Amniotic stem cell (primary cell): ENCODE data around the gene NRP1.
A peak's percentile ranks its signal among the peaks of the same experiment; 100 is the strongest.

Experiments used
- DNase-seq: peaks from one replicate; lab custom pipeline; 2025; lab: John Stamatoyannopoulos, UW

The NRP1 gene

DNA sequence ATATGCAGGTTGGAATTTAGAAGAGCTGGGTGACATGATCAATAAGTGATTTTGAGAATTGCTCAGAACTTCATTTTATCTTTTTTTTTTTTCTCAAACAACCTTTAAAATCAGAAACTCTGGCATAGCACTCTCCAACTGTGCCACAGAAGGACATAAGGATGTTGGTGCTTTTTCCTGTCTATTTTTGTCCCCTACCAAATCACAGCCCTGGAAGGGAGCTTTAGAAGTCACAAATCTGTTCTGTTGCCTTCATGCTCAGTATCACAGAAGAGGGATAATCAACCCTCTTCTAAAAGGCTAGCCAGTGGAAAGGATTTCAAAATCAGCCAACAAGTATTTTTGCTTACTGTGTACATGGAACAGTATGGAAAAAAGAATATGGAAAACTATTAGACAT lies 14.8 kb upstream of the NRP1 start:
- DNase-seq, result no peak

GRCh38 chr10:33347211-33347610 lies 12.7 kb upstream of the NRP1 start:
- no peak for DNase-seq

DNA sequence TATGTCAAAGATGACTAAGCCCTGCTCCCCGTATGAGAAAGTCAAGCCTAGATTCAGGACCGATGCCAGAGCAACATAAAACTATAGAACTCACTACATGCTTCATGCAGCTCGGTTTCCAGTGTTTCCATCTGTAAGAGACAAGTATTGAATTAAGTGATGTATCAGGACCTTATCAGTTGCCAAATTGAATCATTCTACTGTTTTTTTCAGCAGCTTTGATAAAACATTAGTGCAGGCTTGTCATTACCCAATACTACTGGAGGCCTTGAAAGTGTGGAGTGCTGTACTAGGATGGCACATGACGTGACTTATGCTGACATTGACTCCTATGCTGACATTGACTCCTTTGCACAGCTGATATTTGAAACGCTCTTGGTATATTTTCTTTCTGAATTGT lies 10.8 kb upstream of the NRP1 start:
- DNase-seq, result no peak

DNA sequence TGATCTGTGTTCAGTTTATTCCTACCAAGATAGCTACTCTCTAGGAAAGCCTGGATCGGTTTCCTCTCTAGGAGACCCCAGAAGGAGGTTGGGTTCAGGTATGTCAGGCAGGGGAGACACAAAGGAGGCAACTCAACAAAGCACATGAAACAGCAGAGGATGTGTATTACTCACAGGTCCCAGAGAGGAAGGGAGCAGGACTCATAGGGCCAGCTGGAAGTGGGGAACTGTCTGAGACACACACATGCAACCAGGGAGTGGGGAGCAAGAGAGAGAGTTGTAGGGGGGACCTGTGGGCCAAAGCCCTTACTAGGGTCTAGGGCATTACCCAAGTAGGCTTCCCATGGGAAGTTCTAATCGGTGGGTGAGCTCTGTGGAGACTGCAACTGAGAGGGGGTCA lies 10.2 kb upstream of the NRP1 start:
- no peak for DNase-seq

DNA sequence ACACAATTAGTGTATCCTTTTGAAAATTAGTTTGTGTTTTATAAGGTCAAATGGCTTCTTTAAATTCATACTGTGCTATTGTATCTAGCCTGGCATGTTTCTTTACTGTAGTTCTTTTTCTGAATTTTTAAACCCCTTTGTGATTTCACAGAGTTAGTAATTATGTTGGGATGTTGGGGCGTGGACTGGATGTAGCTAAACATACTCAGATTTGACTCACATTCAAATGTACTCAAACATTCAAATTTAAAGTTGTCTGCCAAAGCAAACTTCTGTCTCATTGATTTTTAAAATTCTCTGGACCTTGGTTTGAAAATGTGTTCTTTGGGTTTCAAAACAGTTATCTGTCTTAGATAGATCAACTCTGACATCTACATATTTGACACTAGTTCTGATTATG lies 7.2 kb upstream of the NRP1 start:
- no peak for DNase-seq

DNA sequence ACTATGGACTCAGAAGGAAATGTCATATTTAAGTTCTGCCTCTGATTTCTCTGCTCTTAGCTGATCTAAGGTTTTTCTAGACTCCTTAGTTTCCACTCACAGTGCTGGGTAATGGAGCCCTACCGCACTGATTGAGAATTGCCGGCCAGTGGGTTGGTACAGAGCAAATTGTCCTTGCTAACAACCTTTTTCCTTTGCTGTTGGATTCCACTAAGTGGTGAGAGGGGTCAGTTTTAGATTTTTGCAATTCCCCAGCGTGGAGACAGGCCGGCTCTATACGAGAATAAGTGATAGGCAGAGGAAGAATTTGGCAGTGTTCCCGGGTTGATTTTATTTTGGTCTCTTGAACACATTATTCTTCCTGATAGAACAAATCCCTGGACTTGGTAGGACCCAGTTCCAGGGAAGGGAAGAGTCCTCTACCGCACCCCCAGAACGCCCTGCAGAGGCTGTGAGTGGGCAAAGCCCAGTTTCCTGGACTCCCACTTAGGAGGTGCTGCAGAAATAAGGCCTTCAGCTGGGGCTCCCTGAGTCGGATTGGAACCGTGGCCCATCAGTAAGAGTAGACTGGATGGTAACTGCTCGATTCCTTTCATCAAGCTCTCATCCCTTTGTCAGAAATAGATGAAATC lies 3.0 kb upstream of the NRP1 start:
- DNase-seq, result no peak

- no peak for DNase-seq
Measured at GRCh38 chr10:33336582-33337325, 2.3 kb upstream of the NRP1 start.

DNA sequence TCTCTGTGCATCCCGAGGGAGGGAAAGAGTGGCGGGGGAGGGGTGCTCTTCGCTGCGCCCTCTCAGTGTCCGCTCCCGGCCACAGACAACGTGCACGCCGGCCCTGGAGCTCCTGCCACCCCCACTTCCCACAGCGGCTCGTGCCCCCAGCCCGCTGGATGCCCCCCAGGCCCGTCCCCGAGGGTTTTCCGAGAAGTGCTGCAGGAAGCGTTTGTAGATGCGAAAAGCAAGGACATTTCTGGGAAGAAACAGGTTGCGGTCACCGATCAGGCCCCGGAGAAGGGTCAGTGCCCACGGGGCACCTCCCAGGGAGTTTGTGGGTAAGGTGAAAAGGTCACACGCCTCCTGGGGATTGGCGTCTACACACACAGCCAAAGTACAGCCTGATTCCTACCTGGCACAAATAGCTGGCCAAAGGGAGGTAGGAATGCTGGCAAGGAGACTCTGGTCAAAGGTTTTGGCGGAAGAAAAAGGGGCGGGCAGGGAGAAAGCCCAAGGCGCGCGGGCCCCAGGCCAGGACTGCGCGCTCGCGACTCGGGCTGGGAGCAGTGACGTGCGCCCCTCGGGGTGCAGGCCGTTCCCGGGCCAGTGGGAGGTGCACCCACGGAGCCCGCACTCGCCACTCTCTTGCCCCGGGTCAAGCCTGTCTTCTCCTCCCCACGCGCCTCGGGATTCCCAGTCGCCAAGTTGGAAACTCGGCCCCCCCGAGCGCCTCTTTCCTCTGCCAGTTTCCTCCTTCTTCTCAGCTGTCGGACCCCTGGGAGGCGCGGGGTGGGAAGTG lies 1.5 kb upstream of the NRP1 start:
- no peak for DNase-seq

GRCh38 chr10:33335551-33335800 lies 1.0 kb upstream of the NRP1 start:
- DNase-seq, result no peak

- peak; percentile 80 for DNase-seq
Measured at GRCh38 chr10:33334805-33335550, 511 bp upstream of the NRP1 start.

- DNase-seq, result no peak
Measured at GRCh38 chr10:33333260-33334101, 986 bp downstream of the NRP1 start.

DNA sequence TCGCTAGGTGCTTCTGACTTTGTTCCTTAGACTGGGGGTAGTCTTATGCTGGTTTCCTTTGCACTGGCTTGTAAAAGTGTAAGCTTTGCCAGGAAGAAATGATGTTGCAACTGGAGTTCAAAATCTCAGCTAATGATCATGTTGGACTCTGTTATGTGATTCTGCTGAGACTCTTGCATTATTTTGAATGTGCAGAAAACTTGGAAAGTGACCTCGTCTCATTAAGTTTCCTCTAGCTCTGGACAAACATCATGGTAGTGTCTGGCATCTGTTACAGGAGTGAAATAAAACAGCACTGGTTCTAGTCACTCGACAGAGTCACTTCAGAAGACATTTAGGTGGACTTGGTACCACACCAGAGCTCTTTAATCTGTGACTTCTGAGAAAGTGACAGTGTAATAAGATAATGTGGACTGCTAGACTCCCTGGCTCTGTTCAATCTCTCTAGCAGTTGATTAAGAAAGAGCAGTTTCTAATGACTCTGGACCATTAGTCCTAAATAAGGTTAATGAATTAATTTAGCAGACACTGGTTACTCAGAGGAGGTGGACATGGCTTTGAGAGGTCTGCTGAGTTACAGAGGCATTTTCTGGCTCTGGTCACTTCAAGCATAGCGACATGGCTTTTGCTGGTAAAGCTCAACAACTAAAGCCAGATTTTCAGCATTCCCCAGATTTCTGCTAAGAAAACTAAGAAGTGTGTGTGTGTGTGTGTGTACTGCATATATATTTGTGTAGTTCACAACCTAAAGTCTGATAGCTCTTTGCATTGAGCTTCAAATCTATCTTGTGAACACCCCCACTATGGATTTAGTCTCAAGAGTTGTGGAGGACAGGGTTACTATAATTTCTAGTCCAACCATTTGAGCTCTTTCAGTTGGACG lies 2.0 kb downstream of the NRP1 start:
- DNase-seq, result no peak

GRCh38 chr10:33331379-33331694 lies 3.1 kb downstream of the NRP1 start:
- no peak for DNase-seq

DNA sequence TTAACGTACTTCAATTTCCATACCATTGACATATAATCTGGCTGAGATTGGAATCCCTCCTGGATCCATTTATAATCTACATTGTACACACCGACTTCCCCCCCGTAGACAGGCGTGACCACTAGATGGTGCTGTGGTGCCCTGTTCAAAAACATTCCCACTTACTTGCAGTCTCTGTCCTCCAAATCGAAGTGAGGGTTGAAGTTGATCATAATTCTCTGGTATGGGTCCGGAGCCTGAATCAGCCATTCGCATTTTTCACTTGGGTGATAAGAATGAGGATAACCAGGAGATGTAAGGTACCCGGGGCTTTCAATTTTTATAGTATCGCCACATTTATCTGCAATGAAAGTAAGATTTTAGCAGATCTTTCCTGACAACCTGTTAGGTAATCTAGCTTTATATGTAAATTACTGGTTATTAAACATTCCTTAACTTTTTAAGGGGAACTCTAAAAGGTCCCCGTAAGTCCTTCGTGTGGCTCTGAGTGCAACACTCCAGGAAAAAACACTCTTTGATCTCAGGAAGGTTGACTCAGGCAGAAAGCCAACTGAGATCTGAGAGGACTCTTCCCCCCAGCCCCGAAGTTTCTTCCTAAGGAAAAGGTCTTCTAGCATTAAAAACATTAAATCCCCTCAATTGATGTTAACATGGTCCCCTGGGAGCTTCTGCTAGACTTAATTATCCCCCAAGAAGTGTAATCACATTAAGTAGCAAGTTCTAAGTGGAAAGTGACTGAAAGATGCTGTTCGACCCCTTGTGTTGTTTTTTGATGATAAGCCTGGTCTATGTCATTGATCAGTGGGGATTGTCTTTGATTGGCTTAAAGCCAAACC lies 3.7 kb downstream of the NRP1 start:
- peak; percentile 82 for DNase-seq

DNA sequence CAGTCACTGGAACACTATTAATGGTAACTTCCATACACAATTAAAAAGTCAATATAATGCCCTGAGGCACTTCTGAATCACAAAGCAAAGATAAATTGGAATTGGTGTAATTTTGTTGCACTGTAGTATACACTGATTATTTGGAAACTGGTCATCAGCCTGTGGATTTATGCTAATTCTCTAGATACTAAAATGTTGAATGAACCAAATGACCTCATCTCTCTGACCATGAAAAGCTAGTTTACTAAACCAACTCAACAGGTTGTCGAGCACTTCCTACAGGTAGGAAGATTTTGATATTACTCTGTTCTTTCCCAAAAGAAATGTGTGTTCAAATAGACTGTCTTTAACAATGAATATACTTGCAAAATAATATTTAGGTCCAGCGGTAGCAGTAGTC lies 5.3 kb downstream of the NRP1 start:
- no peak for DNase-seq

- DNase-seq, result no peak
Measured at GRCh38 chr10:33328253-33328652, 6.2 kb downstream of the NRP1 start.

DNA sequence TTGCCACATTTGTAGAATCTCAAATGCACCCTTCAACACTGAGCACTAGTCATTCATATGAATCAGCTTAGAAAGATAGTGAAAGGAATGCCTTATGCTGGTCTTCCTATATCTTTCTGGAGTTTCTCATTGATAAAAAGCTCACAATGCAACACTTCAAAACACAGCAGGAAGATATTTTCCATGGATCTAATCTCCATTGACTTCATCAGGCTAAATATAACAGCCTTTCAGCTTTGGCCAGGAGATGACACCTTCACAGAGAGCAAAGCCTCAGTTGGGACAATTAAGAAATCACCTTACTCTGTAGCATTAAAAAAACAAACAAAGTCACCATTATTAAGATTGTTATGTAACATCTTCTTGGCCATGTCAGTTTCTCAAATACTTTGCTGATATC lies 6.7 kb downstream of the NRP1 start:
- DNase-seq, result no peak

GRCh38 chr10:33326933-33327332 lies 7.5 kb downstream of the NRP1 start:
- no peak for DNase-seq

DNA sequence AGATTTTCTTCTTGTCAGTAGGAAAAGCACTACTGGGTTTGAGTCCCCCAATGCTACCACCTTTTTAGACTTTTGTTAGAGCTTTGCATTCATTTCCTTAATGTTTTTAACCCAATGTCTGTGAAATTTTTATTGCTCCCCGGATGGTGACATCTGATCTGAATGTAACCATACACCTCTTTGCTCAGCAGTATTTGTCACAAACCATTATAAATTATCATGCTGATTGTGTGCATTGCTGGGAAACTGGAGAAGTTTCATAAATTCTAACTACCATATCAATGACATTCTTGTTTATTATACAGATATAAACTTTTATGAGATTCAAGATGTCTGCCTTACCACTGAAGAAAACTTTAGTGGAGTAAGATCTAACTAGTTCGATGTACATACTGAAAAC lies 8.5 kb downstream of the NRP1 start:
- DNase-seq, result no peak

DNA sequence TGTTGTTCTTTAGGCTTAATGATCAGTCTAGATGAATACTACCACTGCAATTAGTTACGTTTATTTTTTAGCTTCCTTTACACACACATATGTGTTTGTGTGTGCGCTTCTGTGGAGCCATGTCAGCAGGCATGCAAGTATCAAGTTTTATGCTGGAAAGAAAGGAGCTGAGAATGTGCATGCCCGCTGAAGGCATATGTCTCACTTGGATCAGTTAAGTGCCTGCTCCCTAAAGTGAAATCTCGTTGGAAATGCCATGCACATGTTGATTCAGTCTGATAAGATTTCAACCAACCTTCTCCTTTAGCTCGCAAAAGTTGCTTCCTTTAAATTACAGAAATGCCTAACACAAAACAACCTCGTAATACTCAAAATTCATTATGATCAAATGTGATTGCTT lies 10.7 kb downstream of the NRP1 start:
- DNase-seq, result no peak
